ENCODE data around the gene AQP1. TPM values are rescaled to one million over a fixed set of nuclear protein-coding genes. Genes with fewer than 3 reads are reported as not detected.

The AQP1 gene
- total RNA-seq (1,000 to 10,000 TPM in 1 of 2 donors, 100 to 1,000 TPM in 1; 567 to 1,008 TPM), polyA plus RNA-seq (ENCODE audit: insufficient read length in 6 of 6) (100 to 1,000 TPM in 5 of 6 donors, 10 to 100 TPM in 1; 91.6 to 330 (median 177) TPM)
- long read RNA-seq, donor 1, transcript AQP1-201 (4 exons, 2,913 nt): major isoform, 66 of 67 reads
- long read RNA-seq, donor 1, partial matches to known transcripts: 0 of 67 reads
- long read RNA-seq, donor 1, other reads (novel, unspliced or antisense): 0 of 67 reads
- long read RNA-seq, donor 2, transcript AQP1-201 (4 exons, 2,913 nt): major isoform, 33 of 33 reads
- long read RNA-seq, donor 2, partial matches to known transcripts: 0 of 33 reads
- long read RNA-seq, donor 2, other reads (novel, unspliced or antisense): 0 of 33 reads
- long read RNA-seq, donor 3, transcript AQP1-201 (4 exons, 2,913 nt): major isoform, 19 of 25 reads
- long read RNA-seq, donor 3, partial matches to known transcripts: 6 of 25 reads
- long read RNA-seq, donor 3, other reads (novel, unspliced or antisense): 0 of 25 reads
- long read RNA-seq, donor 4, transcript AQP1-201 (4 exons, 2,913 nt): major isoform, 5 of 148 reads
- long read RNA-seq, donor 4, partial matches to known transcripts: 0 of 148 reads
- long read RNA-seq, donor 4, other reads (novel, unspliced or antisense): 143 of 148 reads
- long read RNA-seq, donor 5, transcript AQP1-201 (4 exons, 2,913 nt): major isoform, 65 of 65 reads
- long read RNA-seq, donor 5, partial matches to known transcripts: 0 of 65 reads
- long read RNA-seq, donor 5, other reads (novel, unspliced or antisense): 0 of 65 reads
- long read RNA-seq, donor 6, transcript AQP1-201 (4 exons, 2,913 nt): major isoform, 22 of 22 reads
- long read RNA-seq, donor 6, partial matches to known transcripts: 0 of 22 reads
- long read RNA-seq, donor 6, other reads (novel, unspliced or antisense): 0 of 22 reads
- long read RNA-seq, donor 7, transcript AQP1-201 (4 exons, 2,913 nt): major isoform, 21 of 21 reads
- long read RNA-seq, donor 7, partial matches to known transcripts: 0 of 21 reads
- long read RNA-seq, donor 7, other reads (novel, unspliced or antisense): 0 of 21 reads
- long read RNA-seq, donor 8, transcript AQP1-201 (4 exons, 2,913 nt): major isoform, 35 of 35 reads
- long read RNA-seq, donor 8, partial matches to known transcripts: 0 of 35 reads
- long read RNA-seq, donor 8, other reads (novel, unspliced or antisense): 0 of 35 reads
- long read RNA-seq, donor 9, partial matches to known transcripts: 0 of 1 reads
- long read RNA-seq, donor 9, other reads (novel, unspliced or antisense): 0 of 1 reads
- long read RNA-seq, donor 10, partial matches to known transcripts: 0 of 33 reads
- long read RNA-seq, donor 10, other reads (novel, unspliced or antisense): 32 of 33 reads
- long read RNA-seq, donor 11, transcript AQP1-201 (4 exons, 2,913 nt): major isoform, 22 of 22 reads
- long read RNA-seq, donor 11, partial matches to known transcripts: 0 of 22 reads
- long read RNA-seq, donor 11, other reads (novel, unspliced or antisense): 0 of 22 reads
- long read RNA-seq, donor 12, transcript AQP1-201 (4 exons, 2,913 nt): major isoform, 43 of 43 reads
- long read RNA-seq, donor 12, partial matches to known transcripts: 0 of 43 reads
- long read RNA-seq, donor 12, other reads (novel, unspliced or antisense): 0 of 43 reads

DNA sequence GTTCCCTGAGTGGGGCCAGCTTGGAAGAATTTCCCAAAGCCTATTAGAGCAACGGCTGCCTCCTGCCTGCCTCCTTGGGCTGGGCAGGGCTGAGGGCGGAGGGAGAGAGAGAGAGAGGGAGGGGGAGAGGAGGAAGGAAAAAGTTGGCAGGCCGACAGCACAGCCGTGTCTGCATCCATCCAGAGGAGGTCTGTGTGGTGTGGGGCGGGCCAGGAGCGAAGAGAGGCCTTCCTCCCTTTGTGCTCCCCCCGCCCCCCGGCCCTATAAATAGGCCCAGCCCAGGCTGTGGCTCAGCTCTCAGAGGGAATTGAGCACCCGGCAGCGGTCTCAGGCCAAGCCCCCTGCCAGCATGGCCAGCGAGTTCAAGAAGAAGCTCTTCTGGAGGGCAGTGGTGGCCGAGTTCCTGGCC, at the start of gene AQP1:
Gene AQP1 (plus strand): TSS at position 293 of the 409 bp plus-strand sequence. CDS start 57 bp downstream, at position 350.
- intact Hi-C loops (cut with DNase I): no loop called here
- peak within 1 kb of the TSS; percentile 50 to 53 for H3K4me3 ChIP-seq
- ATAC-seq (peak; percentile 76), DNase-seq (peak; percentile 66 to 93 (median 91))
- no peaks in the 10 kb centered on the region for H3K27me3 ChIP-seq
- H3K9me3 ChIP-seq: no peaks in the 10 kb centered on the region
- no peak for TF ChIP-seq CTCF (IDR thresholded peaks at IDR 0.05)
- peak within 1 kb of the TSS; percentile 72 to 74 for H3K27ac ChIP-seq
- no peaks in the 10 kb centered on the region for H3K36me3 ChIP-seq
- H3K4me1 ChIP-seq: peaks cover 25 to 61% of the 10 kb centered on the region in 2 donors

DNA sequence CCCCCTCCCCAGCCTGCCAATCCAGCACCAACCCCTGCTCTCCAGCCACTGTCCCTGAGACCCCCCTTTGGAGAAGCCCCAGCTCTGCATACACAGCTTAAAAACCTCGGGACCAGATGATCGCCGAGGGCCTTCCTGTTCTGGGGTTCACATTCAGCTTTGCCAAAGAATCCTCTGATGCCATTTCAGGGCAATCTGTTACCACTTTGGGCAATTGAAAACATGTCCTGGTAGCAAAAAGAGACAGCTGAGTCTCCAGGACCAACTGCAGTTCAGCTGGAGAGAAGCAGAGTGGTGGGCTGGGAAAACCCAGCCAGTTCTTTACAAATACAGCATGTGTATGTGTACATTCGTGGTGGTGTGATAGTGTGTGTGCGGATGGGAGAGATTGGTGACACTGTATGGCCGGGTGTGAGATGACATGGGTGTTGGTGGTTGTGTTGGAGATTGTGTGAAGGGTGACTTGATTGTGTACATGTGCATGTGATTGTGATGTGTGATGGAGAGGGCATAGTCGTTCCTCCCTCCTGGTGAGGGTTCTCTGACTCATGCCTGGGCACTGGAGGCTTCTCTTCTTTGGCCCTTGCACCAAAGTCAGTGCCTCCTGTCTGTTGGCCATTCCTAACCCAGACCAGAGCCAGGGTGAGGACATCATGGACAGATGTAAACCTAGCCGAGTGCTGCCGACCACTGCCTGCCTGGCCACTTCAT, 48.5 kb upstream of the AQP1 start:
- Histone ChIP-seq H3K27me3 (no peaks in the 10 kb centered on the region), H3K36me3 (no peaks in the 10 kb centered on the region), H3K4me1 (peaks cover 0 to 3% of the 10 kb centered on the region in 2 donors), H3K4me3 (no peak overlapping the region), H3K27ac (no peak overlapping the region), H3K9me3 (no peaks in the 10 kb centered on the region)
- no peak for TF ChIP-seq CTCF (IDR thresholded peaks at IDR 0.05)
- no peak for ATAC-seq
- intact Hi-C loops (cut with DNase I): no loop called here
- DNase-seq: peak in 1 of 4 donors; percentile 26

GRCh38 chr7:30863706-30864035, 48.0 kb upstream of the AQP1 start:
- DNase-seq (peak in 1 of 4 donors; percentile 44), ATAC-seq (no peak)
- Histone ChIP-seq H3K4me3 (no peak overlapping the region), H3K27ac (no peak overlapping the region), H3K9me3 (no peaks in the 10 kb centered on the region), H3K4me1 (peaks cover 0 to 3% of the 10 kb centered on the region in 2 donors), H3K27me3 (no peaks in the 10 kb centered on the region), H3K36me3 (no peaks in the 10 kb centered on the region)
- no peak for TF ChIP-seq CTCF (IDR thresholded peaks at IDR 0.05)
- intact Hi-C loops (cut with DNase I): no loop called here

- H3K27me3 ChIP-seq: no peaks in the 10 kb centered on the region
- no peak for TF ChIP-seq CTCF (IDR thresholded peaks at IDR 0.05)
- intact Hi-C loops (cut with DNase I): no loop called here
- H3K4me3 ChIP-seq: no peak overlapping the region
- no peaks in the 10 kb centered on the region for H3K9me3 ChIP-seq
- no peak overlapping the region for H3K27ac ChIP-seq
- no peak for ATAC-seq
- DNase-seq: no peak
- no peaks in the 10 kb centered on the region for H3K36me3 ChIP-seq
- H3K4me1 ChIP-seq: peaks cover 0 to 3% of the 10 kb centered on the region in 2 donors
These were observed 47.6 kb upstream of the AQP1 start for GRCh38 chr7:30864101-30864500.
